AG09309 (cell line): Measurements from ENCODE around the gene SET.
A peak's percentile ranks its signal among the peaks of the same experiment; 100 is the strongest.
"Not testable (repeated sequence)": the region's sequence is repeated elsewhere in the genome, so short reads cannot be mapped to it uniquely, and the experiment has no call there.

ENCODE experiments used
- DNase-seq: peaks from one replicate; pipeline ENCODE4 v3.0.0-alpha.2; 2010; ENCODE audit warnings: low read depth
- H3K4me3 ChIP-seq: 2 replicates; pipeline ENCODE4 v1.5.1; 2011; ENCODE audit warnings: mild to moderate bottlenecking, low read depth, low read length, moderate library complexity; ENCODE audit not compliant: control insufficient read depth
- CTCF ChIP-seq: IDR thresholded peaks from 2 replicates; pipeline ENCODE4 v1.5.1; 2011; ENCODE audit warnings: mild to moderate bottlenecking, low read depth, low read length, inconsistent platforms; ENCODE audit not compliant: insufficient read depth, control insufficient read depth; ENCODE audit errors: missing control alignments

Gene SET

GRCh38 chr9:128653908-128654307, 35.1 kb upstream of the SET start:
- H3K4me3 ChIP-seq: no peak overlapping the region
- no peak for DNase-seq
- TF ChIP-seq CTCF: no peak

- DNase-seq: no peak
Observed at GRCh38 chr9:128654481-128654880, 34.5 kb upstream of the SET start.

GRCh38 chr9:128656416-128657343, 32.3 kb upstream of the SET start, which contains the start of gene DYNC2I2:
DYNC2I2 (minus strand) TSS chr9:128656847; CDS start chr9:128656726, 121 bp downstream.
- no peak for TF ChIP-seq CTCF
- peak; percentile 67 for DNase-seq
- peak within 1 kb of the TSS; percentile 49 for H3K4me3 ChIP-seq

More at GRCh38 chr9:128654481-128654880, 34.5 kb upstream of the SET start:
- TF ChIP-seq CTCF: no peak
- H3K4me3 ChIP-seq: no peak overlapping the region

GRCh38 chr9:128657344-128657704, 31.7 kb upstream of the SET start:
- no peak for TF ChIP-seq CTCF
- no peak for DNase-seq
- no peak overlapping the region for H3K4me3 ChIP-seq

- no peak overlapping the region for H3K4me3 ChIP-seq
- TF ChIP-seq CTCF: no peak
- DNase-seq: no peak
Observed at GRCh38 chr9:128657796-128658195, 31.2 kb upstream of the SET start.

- DNase-seq, H3K4me3 ChIP-seq: not testable (repeated sequence)
Observed at GRCh38 chr9:128666481-128666941, 22.5 kb upstream of the SET start.

- no peak for TF ChIP-seq CTCF
- DNase-seq: no peak
- H3K4me3 ChIP-seq: no peak overlapping the region
Observed at GRCh38 chr9:128669786-128670185, 19.2 kb upstream of the SET start.
